ENCODE measurements around the gene UMOD.

Gene UMOD

DNA sequence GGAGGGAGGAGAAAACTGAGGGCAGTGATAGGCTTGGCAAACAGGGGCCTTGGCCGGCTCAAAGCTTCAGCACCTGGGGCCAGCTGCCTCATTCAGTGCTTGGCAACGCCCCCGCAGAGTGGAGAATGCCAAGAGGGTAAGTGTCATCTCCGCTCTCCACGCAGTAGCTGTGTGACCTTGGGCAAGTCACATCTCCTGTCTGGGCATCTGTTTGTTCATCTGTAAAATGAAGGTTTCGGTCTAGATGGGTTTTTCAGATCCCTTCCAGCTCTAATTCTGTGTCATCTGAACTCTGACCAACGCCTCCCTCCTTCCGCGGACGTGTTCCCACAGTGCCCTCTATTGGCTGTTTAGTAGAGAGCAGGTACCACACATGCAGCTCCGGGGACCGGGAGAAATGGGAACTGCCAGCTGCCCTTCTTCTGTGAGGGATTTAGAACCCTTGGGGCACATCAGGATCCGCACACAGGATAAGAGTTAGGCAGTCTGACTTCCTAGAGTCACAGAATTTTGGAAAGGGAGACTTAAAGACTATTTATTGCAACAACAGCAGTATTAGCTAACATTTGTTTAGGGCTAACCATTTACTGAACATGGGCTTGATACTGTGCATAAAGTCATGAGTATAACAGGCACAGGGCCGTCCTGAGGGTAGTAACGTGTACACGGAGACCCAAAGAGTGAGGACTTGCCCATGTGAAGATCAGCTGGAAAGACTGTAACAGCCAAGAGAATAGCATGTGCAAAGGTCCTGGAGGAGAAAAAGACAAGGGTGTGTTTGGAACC, 52.0 kb downstream of the UMOD start:
- DNase-seq (ENCODE audit: low read depth): no peak

- no peak for DNase-seq (ENCODE audit: low read depth)
Observed at GRCh38 chr16:20298452-20298851, 54.1 kb downstream of the UMOD start.

DNA sequence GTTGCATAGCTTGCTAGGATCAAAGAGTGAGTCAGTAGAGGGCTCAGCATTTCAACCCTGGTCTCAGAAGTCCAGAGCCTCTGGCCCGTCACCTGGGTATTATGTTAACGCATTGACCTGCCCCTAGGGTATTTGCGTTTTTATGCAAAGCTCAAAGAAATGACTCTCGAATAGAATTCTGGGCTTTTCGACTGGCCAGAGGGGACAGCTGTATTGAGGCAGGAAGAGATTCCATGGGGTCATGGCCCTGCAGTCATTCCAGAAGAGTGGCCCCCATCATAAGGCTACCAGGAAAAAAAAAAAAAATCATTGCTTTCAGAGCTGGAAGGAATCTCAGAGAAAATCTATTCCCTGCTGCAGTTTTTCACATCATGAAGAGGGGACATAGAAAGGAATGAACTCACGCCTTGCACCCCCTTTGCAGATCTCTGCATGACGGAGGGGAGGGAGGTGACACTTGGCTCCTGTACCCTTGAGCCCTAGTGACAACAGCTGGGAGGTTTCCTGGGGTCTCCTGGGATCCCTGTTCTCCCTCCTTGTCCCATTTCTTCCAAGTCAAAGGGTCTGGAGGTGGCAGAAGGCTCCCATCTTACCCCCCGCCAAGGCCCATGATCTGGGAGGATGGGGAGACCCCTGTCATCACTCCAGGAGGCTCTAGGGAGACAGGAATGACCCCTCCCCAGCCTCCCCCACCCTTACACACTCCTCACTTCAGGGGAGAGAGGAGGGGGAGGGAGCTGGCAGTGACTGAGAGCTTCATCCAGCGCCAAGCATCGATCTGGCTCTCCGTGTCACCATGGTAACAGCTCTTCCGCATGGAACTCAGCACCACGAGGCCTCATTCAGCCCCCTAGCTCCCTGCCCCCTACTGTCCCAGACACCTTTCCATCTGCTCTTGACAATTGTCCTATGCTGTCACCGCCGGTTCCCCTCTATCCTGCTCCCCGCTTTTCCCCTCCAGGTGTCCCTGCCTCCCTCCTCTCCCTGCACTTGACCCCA, 61.0 kb downstream of the UMOD start:
- DNase-seq (ENCODE audit: low read depth): no peak

GRCh38 chr16:20289571-20289970, 62.9 kb downstream of the UMOD start:
- no peak for DNase-seq (ENCODE audit: low read depth)

- no peak for DNase-seq (ENCODE audit: low read depth)
Observed at GRCh38 chr16:20285993-20286499, 66.5 kb downstream of the UMOD start.

All from fibroblast of gingiva (primary cell).